Measurements from ENCODE around the gene TTC7B.

- TF ChIP-seq CTCF (conservative IDR thresholded peaks at IDR 0.05) (no peak), ZFX (IDR thresholded peaks at IDR 0.05) (no peak)
Measured at GRCh38 chr14:90630171-90630806, 185.9 kb downstream of the TTC7B start.

Data from C4-2B (cell line).